Measurements from ENCODE around the gene CFAP206. TPM values are rescaled to one million over a fixed set of nuclear protein-coding genes. Genes with fewer than 3 reads are reported as not detected.

The CFAP206 gene
- total and polyA plus RNA-seq, 2 donors (not counting 3 experiments of a cell fraction or from before 2014, with no cell fraction given), result 0.15 to 0.20 TPM

- TF ChIP-seq FOS (IDR thresholded peaks at IDR 0.05; ENCODE audit: borderline replicate concordance, insufficient read depth, low read length) (no peak), JUN (IDR thresholded peaks at IDR 0.05; ENCODE audit: borderline replicate concordance, insufficient read depth, insufficient read length, low read depth) (no peak), POLR2AphosphoS5 (IDR thresholded peaks at IDR 0.05; ENCODE audit: insufficient read depth, low read depth, low read length) (no peak), POLR2A (IDR thresholded peaks at IDR 0.05; ENCODE audit: low read depth, low read length) (no peak), EZH2 (IDR thresholded peaks at IDR 0.05; ENCODE audit: borderline replicate concordance, low read depth, low read length, severe bottlenecking) (no peak), CTCF (IDR thresholded peaks at IDR 0.05; ENCODE audit: extremely low read depth in 1 of 2, insufficient read depth in 1 of 2, low read depth in 1 of 2, low read length in 2 of 2) (no peak), MYC (IDR thresholded peaks at IDR 0.05; ENCODE audit: low read depth, low read length) (no peak), MAX (IDR thresholded peaks at IDR 0.05; ENCODE audit: insufficient read depth, insufficient read length) (no peak)
- H3K27ac ChIP-seq (ENCODE audit: insufficient read depth, low read depth, low read length), result no peak overlapping the region
- ChIA-PET POLR2A (no interaction called here), CTCF (interaction anchor here (1.0 to 5.9 kb wide), 2 partner anchors 8 to 1091 kb away, joined by 3 to 45 read pairs; no protein-coding TSS in a partner anchor)
- DNase-seq (ENCODE audit: low read depth, low spot score) (no peak), FAIRE-seq (no peak)
- H3K9me1 ChIP-seq (replicated peaks; ENCODE audit: control insufficient read depth, extremely low read depth, insufficient read depth, low read length), result no peaks in the 10 kb centered on the region
- no peaks in the 10 kb centered on the region for H3K4me1 ChIP-seq (ENCODE audit: control insufficient read depth, extremely low read depth, insufficient read depth, low read length)
- no peak overlapping the region for H2AFZ ChIP-seq (ENCODE audit: low read depth, low read length)
- no peaks in the 10 kb centered on the region for H3K79me2 ChIP-seq (ENCODE audit: control insufficient read depth, insufficient read depth, low read length)
- H3K36me3 ChIP-seq (ENCODE audit: control insufficient read depth in 2 of 2, extremely low read depth in 1 of 2, insufficient read depth in 2 of 2, low read length in 2 of 2), result no peaks in the 10 kb centered on the region
- H3K27me3 ChIP-seq (ENCODE audit: control insufficient read depth in 2 of 2, insufficient read depth in 2 of 2, low read length in 2 of 2), result no peaks in the 10 kb centered on the region
- H3K4me3 ChIP-seq (replicated peaks in 1 of 3; ENCODE audit: insufficient read depth in 1 of 3, low read depth in 1 of 3, low read length in 3 of 3), result no peak overlapping the region
- BruUV-seq (replicated peaks), result no TSS peak
- H3K9ac ChIP-seq (replicated peaks; ENCODE audit: extremely low read depth, insufficient read depth, low read length), result no peak overlapping the region
- intact Hi-C loops (cut with micrococcal nuclease) (no loop called here), dilution Hi-C loops (cut with MboI; ENCODE audit: extremely low pct_ligation_motif_present, low sequenced_read_pairs) (no loop called here)
- no peaks in the 10 kb centered on the region for H4K20me1 ChIP-seq (replicated peaks; ENCODE audit: control insufficient read depth, extremely low read depth, insufficient read depth, low read length)
- no peaks in the 10 kb centered on the region for H3K9me3 ChIP-seq (replicated peaks; ENCODE audit: control insufficient read depth, insufficient read depth, low read length)
- H3K4me2 ChIP-seq (ENCODE audit: insufficient read depth, low read length), result no peak overlapping the region
Observed at GRCh38 chr6:87401832-87402231, 5.9 kb upstream of the CFAP206 start.

Data from endothelial cell of umbilical vein (primary cell).